Measurements from ENCODE around the gene MAN1A1. TPM values are rescaled to one million over a fixed set of nuclear protein-coding genes. Genes with fewer than 3 reads are reported as not detected.
A peak's percentile ranks its signal among the peaks of the same experiment; 100 is the strongest.

The MAN1A1 gene
- total RNA-seq, 1 donor from 2014 or later: 75.5 TPM

DNA sequence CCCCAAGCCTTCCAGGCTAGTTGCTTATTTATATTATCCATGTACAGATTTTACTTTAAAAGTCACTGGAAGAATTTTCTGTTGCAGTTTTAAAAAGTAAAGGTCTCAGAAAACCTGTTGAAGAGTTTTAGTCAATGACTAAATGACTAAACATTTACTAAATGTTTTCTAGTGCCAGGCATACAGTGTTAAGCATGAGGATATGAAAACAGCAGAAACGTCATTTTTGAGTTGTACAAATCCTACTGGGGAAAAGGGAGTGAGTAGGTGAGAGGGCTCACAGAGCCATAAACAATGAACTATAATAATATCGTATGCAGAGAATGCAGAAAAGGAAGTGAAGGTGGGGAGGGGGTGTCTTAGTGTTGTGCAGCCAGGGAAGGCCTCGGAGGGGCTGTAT is 66.3 kb downstream of the MAN1A1 start:
- Histone ChIP-seq H3K4me3 (no peak overlapping the region), H3K4me1 (peaks cover 0 to 7% of the 10 kb centered on the region in 2 donors), H3K36me3 (no peaks in the 10 kb centered on the region), H3K27me3 (no peaks in the 10 kb centered on the region), H3K9me3 (no peaks in the 10 kb centered on the region), H3K27ac (no peak overlapping the region)
- DNase-seq (ENCODE audit: low spot score in 2 of 2): no peak
- TF ChIP-seq, protein P1, sequence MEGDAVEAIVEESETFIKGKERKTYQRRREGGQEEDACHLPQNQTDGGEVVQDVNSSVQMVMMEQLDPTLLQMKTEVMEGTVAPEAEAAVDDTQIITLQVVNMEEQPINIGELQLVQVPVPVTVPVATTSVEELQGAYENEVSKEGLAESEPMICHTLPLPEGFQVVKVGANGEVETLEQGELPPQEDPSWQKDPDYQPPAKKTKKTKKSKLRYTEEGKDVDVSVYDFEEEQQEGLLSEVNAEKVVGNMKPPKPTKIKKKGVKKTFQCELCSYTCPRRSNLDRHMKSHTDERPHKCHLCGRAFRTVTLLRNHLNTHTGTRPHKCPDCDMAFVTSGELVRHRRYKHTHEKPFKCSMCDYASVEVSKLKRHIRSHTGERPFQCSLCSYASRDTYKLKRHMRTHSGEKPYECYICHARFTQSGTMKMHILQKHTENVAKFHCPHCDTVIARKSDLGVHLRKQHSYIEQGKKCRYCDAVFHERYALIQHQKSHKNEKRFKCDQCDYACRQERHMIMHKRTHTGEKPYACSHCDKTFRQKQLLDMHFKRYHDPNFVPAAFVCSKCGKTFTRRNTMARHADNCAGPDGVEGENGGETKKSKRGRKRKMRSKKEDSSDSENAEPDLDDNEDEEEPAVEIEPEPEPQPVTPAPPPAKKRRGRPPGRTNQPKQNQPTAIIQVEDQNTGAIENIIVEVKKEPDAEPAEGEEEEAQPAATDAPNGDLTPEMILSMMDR (IDR thresholded peaks at IDR 0.05): no peak
- intact Hi-C loops (cut with DNase I): no loop called here

- Histone ChIP-seq H3K4me3 (no peak overlapping the region), H3K27ac (peak overlapping the region in 1 of 2 donors; percentile 6), H3K9me3 (no peaks in the 10 kb centered on the region), H3K4me1 (peaks cover 0 to 7% of the 10 kb centered on the region in 2 donors), H3K27me3 (no peaks in the 10 kb centered on the region), H3K36me3 (no peaks in the 10 kb centered on the region)
- TF ChIP-seq, protein P1 (IDR thresholded peaks at IDR 0.05): no peak
- no peak for DNase-seq (ENCODE audit: low spot score in 2 of 2)
- intact Hi-C loops (cut with DNase I): no loop called here
These were observed 68.9 kb downstream of the MAN1A1 start for GRCh38 chr6:119280668-119281067.

GRCh38 chr6:119280080-119280479 is 69.5 kb downstream of the MAN1A1 start:
- Histone ChIP-seq H3K4me3 (no peak overlapping the region), H3K9me3 (no peaks in the 10 kb centered on the region), H3K27ac (no peak overlapping the region), H3K27me3 (no peaks in the 10 kb centered on the region), H3K36me3 (no peaks in the 10 kb centered on the region), H3K4me1 (peaks cover 0 to 7% of the 10 kb centered on the region in 2 donors)
- DNase-seq (ENCODE audit: low spot score in 2 of 2): no peak
- TF ChIP-seq, protein P1 (IDR thresholded peaks at IDR 0.05): no peak
- intact Hi-C loops (cut with DNase I): no loop called here

GRCh38 chr6:119278625-119279024 is 70.9 kb downstream of the MAN1A1 start:
- TF ChIP-seq, protein P1 (IDR thresholded peaks at IDR 0.05): no peak
- H3K27ac ChIP-seq: no peak overlapping the region
- intact Hi-C loops (cut with DNase I): no loop called here
- no peaks in the 10 kb centered on the region for H3K27me3 ChIP-seq
- H3K4me3 ChIP-seq: no peak overlapping the region
- DNase-seq (ENCODE audit: low spot score in 2 of 2): no peak
- H3K4me1 ChIP-seq: peaks cover 0 to 7% of the 10 kb centered on the region in 2 donors
- no peaks in the 10 kb centered on the region for H3K36me3 ChIP-seq
- no peaks in the 10 kb centered on the region for H3K9me3 ChIP-seq

- Histone ChIP-seq H3K27me3 (no peaks in the 10 kb centered on the region), H3K36me3 (no peaks in the 10 kb centered on the region), H3K27ac (no peak overlapping the region), H3K4me1 (peaks cover 0 to 7% of the 10 kb centered on the region in 2 donors), H3K9me3 (no peaks in the 10 kb centered on the region), H3K4me3 (no peak overlapping the region)
- intact Hi-C loops (cut with DNase I): no loop called here
- DNase-seq (ENCODE audit: low spot score in 2 of 2): no peak
- TF ChIP-seq, protein P1 (IDR thresholded peaks at IDR 0.05): no peak
These were observed 72.5 kb downstream of the MAN1A1 start for GRCh38 chr6:119277052-119277451.

- Histone ChIP-seq H3K9me3 (no peaks in the 10 kb centered on the region), H3K36me3 (no peaks in the 10 kb centered on the region), H3K27ac (no peak overlapping the region), H3K4me3 (no peak overlapping the region), H3K4me1 (peaks cover 0 to 5% of the 10 kb centered on the region in 2 donors), H3K27me3 (no peaks in the 10 kb centered on the region)
- TF ChIP-seq, protein P1 (IDR thresholded peaks at IDR 0.05): no peak
- intact Hi-C loops (cut with DNase I): no loop called here
- no peak for DNase-seq (ENCODE audit: low spot score in 2 of 2)
These were observed 73.3 kb downstream of the MAN1A1 start for GRCh38 chr6:119276211-119276610.
